GM12878 (cell line): ENCODE measurements around the gene RAD51AP1. TPM values are rescaled to one million over a fixed set of nuclear protein-coding genes. Genes with fewer than 3 reads are reported as not detected.
A peak's percentile ranks its signal among the peaks of the same experiment; 100 is the strongest.

Experiments used
- ATAC-seq: fragments of 200-7000 bp; cut with Tn5 transposase; 3 replicates; pipeline ENCODE4 v1.9.1; 2020; ENCODE audit warnings: mild to moderate bottlenecking, moderate library complexity
- BruUV-seq: library from RNA; stranded (reverse); fragments of 400-500 nt; replicated peaks from 2 replicates; lab custom pipeline; 2021; lab: Mats Ljungman, UMichigan
- CTCF ChIA-PET: fragments of 300-600 bp; sonication (Branson Sonifier 250); formaldehyde crosslinking; extraction: SDS; loops from one replicate; lab custom pipeline; 2021; ENCODE audit warnings: inconsistent platforms; lab: Yijun Ruan, JAX
- POLR2A ChIA-PET: fragments of 350-600 bp; formaldehyde crosslinking; extraction: SDS; loops from one replicate; lab custom pipeline; 2021; ENCODE audit warnings: inconsistent platforms; lab: Charles Lee
- RAD21 ChIA-PET: fragments of 300-600 bp; sonication (Branson Sonifier 250); formaldehyde crosslinking; loops from one replicate; lab custom pipeline; 2023; ENCODE audit warnings: antibody characterized with exemption; ENCODE audit not compliant: unreplicated experiment; lab: Charles Lee
- SMC1A ChIA-PET: fragments of 300-600 bp; sonication (Branson Sonifier 250); formaldehyde crosslinking; loops from one replicate; lab custom pipeline; 2023; ENCODE audit not compliant: unreplicated experiment, uncharacterized antibody; lab: Charles Lee
- DNase-seq: peaks from one replicate; pipeline ENCODE4 v3.0.0-alpha.2; 2011; ENCODE audit warnings: low read depth, low spot score
- FAIRE-seq: peaks from 3 replicates; lab custom pipeline; 2011; peaks lifted over from hg19 to GRCh38; lab: Jason Lieb, UNC
- H2AFZ ChIP-seq: 2 replicates; pipeline ENCODE4 v1.6.0; 2011; ENCODE audit warnings: low read depth, low read length, control low read depth; ENCODE audit not compliant: control insufficient read depth
- H3K27ac ChIP-seq: 2 replicates; pipeline ENCODE4 v1.5.1; 2011; ENCODE audit warnings: control low read depth; ENCODE audit not compliant: control insufficient read depth, insufficient read depth
- H3K27me3 ChIP-seq, 2 experiments: replicated peaks in 1 of 2; 2 replicates each; pipeline versions ENCODE4 v1.6.0 to v1.6.1; 2011; ENCODE audit warnings: low read length in 1 of 2; ENCODE audit not compliant: control insufficient read depth in 2 of 2, insufficient read depth in 2 of 2
- H3K36me3 ChIP-seq, 2 experiments: 2 replicates each; pipeline ENCODE4 v1.5.1; 2011; ENCODE audit warnings: low read length in 1 of 2; ENCODE audit not compliant: control insufficient read depth in 2 of 2, insufficient read depth in 2 of 2
- H3K4me1 ChIP-seq: 2 replicates; pipeline ENCODE4 v1.6.1; 2011; ENCODE audit warnings: mild to moderate bottlenecking, low read length, moderate library complexity, mixed read lengths; ENCODE audit not compliant: control insufficient read depth, insufficient read depth
- H3K4me2 ChIP-seq: 2 replicates; pipeline ENCODE4 v1.6.0; 2011; ENCODE audit warnings: control low read depth; ENCODE audit not compliant: control insufficient read depth, insufficient read depth
- H3K4me3 ChIP-seq: fragments of 200-600 bp; sonication (generic); 2 replicates; pipeline ENCODE4 v1.5.1; 2016
- H3K79me2 ChIP-seq: 2 replicates; pipeline ENCODE4 v1.6.0; 2011; ENCODE audit warnings: low read length; ENCODE audit not compliant: control insufficient read depth, insufficient read depth
- H3K9ac ChIP-seq: 2 replicates; pipeline ENCODE4 v1.8.0; 2011; ENCODE audit warnings: low read length, control low read depth, mixed read lengths; ENCODE audit not compliant: control insufficient read depth, insufficient read depth
- H3K9me3 ChIP-seq: replicated peaks from 3 replicates; pipeline ENCODE4 v1.5.1; 2011; ENCODE audit warnings: mild to moderate bottlenecking, low read length; ENCODE audit not compliant: control insufficient read depth, insufficient read depth
- H4K20me1 ChIP-seq: 2 replicates; pipeline ENCODE4 v1.6.0; 2011; ENCODE audit not compliant: control insufficient read depth, insufficient read depth
- BHLHE40 ChIP-seq, 2 experiments: fragments of 450-650 bp in 1 of 2; IDR thresholded peaks; 2 replicates each; pipeline ENCODE4 v1.6.1; 2011 to 2017; ENCODE audit warnings: low read depth in 2 of 2, borderline replicate concordance in 1 of 2, improper control_type of control experiment in 1 of 2, low read length in 1 of 2, mild to moderate bottlenecking in 1 of 2
- HDAC2 ChIP-seq: fragments of 200-600 bp; sonication (generic); IDR thresholded peaks from 2 replicates; pipeline ENCODE4 v1.6.1; 2017
- MTA2 ChIP-seq: fragments of 450-650 bp; IDR thresholded peaks from 2 replicates; pipeline ENCODE4 v1.6.1; 2016; ENCODE audit warnings: low read depth, mild to moderate bottlenecking, moderate library complexity
- NFXL1 ChIP-seq: fragments of 450-650 bp; IDR thresholded peaks from 2 replicates; pipeline ENCODE4 v1.6.1; 2017; ENCODE audit warnings: antibody characterized with exemption, mild to moderate bottlenecking, borderline replicate concordance
- NR2F1 ChIP-seq: fragments of 450-650 bp; conservative IDR thresholded peaks from 2 replicates; pipeline ENCODE4 v1.6.1; 2017; ENCODE audit warnings: mild to moderate bottlenecking
- SPI1 ChIP-seq: IDR thresholded peaks from 2 replicates; pipeline ENCODE4 v1.6.1; 2011; ENCODE audit warnings: low read depth, mild to moderate bottlenecking, low read length, moderate library complexity, borderline replicate concordance; ENCODE audit not compliant: insufficient read depth
- WGBS: methylation state at CpG from one replicate; pipeline ENCODE4 v1.1.6; 2016; ENCODE audit warnings: low lambda C conversion rate; ENCODE audit not compliant: insufficient replicate concordance, insufficient coverage; ENCODE audit errors: missing lambda C conversion rate; 5-methylcytosine and 5-hydroxymethylcytosine counted together
- in situ Hi-C: fragments of 300-500 bp; cut with MboI; formaldehyde crosslinking; loops from 9 replicates; pipeline ENCODE4 v1.14.3; 2018; ENCODE audit warnings: mixed read lengths
- intact Hi-C: fragments of 100-400 bp; cut with micrococcal nuclease; formaldehyde crosslinking; loops from one replicate; pipeline ENCODE4 v1.14.2; 2022; ENCODE audit not compliant: unreplicated experiment
- polyA plus RNA-seq, 11 experiments: library from polyadenylated mRNA; depleted of rRNA in 4 of 11; unstranded in 6 of 11; stranded (reverse) in 5 of 11; fragments of >200 nt; fragmentation: Nextera tagmentation in 4 of 11; fragmentation: Illumina TruSeq in 1 of 11; extraction: Ambion mirVana in 4 of 11; extraction: Trizol in 1 of 11; gene quantifications; 1 replicate in 1 of 11; 2 replicates in 10 of 11; pipeline versions ENCODE4 v1.2.1 to v1.2.3, GENCODE V29; 2011 to 2016; ENCODE audit warnings: inconsistent platforms in 2 of 11, missing spikeins in 2 of 11, low read depth in 1 of 11
- total RNA-seq, 4 experiments: library from RNA; depleted of rRNA in 3 of 4; stranded (reverse); fragments of >200 nt in 3 of 4; fragmentation: Illumina TruSeq in 1 of 4; extraction: Trizol in 1 of 4; gene quantifications; 2 replicates each; pipeline versions ENCODE4 v1.2.1 to v1.2.3, GENCODE V29; 2013 to 2021

RAD51AP1 gene
- total and polyA plus RNA-seq, 10 of the 15 experiments (the other 5 are each of a cell fraction or from before 2014, with no cell fraction given): 22.3 to 86.0 (median 50.9) TPM

DNA sequence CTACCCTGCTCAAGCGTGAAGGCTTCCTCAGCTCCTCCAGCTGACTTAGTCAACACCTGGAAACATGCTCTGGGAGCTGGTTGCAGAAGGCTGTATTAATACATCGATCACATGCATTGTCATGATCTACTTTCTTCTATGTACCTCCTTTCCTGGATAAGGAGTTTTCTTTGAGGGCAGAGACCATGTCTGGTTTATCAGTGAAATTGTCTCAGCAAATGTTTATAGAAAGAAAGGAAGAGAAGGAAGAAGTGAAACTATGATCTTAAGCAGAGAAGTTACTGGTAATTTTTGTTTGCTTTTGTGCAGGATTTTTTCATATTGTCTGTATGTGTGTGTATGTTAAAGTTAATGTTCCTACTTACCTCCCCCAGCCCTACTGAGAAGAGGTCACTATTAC, 27.8 kb downstream of the RAD51AP1 start:
- Histone ChIP-seq H3K4me2 (peak overlapping the region; percentile 63), H3K9me3 (no peaks in the 10 kb centered on the region), H3K36me3 (no peaks in the 10 kb centered on the region; a peak in 1 of 4 replicates), H3K27me3 (no peaks in the 10 kb centered on the region), H3K27ac (peak overlapping the region; percentile 66), H4K20me1 (no peaks in the 10 kb centered on the region), H3K4me3 (no peak overlapping the region), H3K79me2 (no peaks in the 10 kb centered on the region), H3K4me1 (peaks cover 28% of the 10 kb centered on the region), H3K9ac (no peak overlapping the region), H2AFZ (peak overlapping the region; percentile 32)
- ATAC-seq: peak; percentile 48
- RAD21 ChIA-PET: interaction anchor here (1.1 kb wide), 1 partner anchor 39 kb away, joined by 3 read pairs; no protein-coding TSS in a partner anchor
- SMC1A ChIA-PET: interaction anchor here (0.7 to 1.4 kb wide), 2 partner anchors 26 to 38 kb away, joined by 3 read pairs; no protein-coding TSS in a partner anchor
- TF ChIP-seq SPI1 (peak; percentile 60), NR2F1 (no peak), HDAC2 (no peak), MTA2 (no peak), NFXL1 (no peak), BHLHE40 (IDR thresholded peaks at IDR 0.05; ENCODE audit: borderline replicate concordance in 1 of 2, low read depth in 2 of 2, low read length in 1 of 2) (0 out of 4 replicates have a peak, but pooled peaks of 1 of the 2 experiments have one; percentile 8)
- intact Hi-C loops (no loop called here), in situ Hi-C loops (no loop called here)
- 49% methylated on average over 2 of the region's 2 CpGs for WGBS
- FAIRE-seq: no peak
- CTCF ChIA-PET: no interaction called here
- POLR2A ChIA-PET: interaction anchor here (0.5 kb wide), 1 partner anchor 244 kb away, joined by 3 read pairs; no protein-coding TSS in a partner anchor
- DNase-seq: no peak
- BruUV-seq: no TSS peak
